HK-2 (cell line): ENCODE measurements around the gene CRABP2.

Experiments used
- DNase-seq: peaks from one replicate; pipeline ENCODE4 v3.0.0-alpha.2; 2018; ENCODE audit not compliant: unreplicated experiment

CRABP2 gene

GRCh38 chr1:156655151-156655903 is 50.1 kb downstream of the CRABP2 start:
- DNase-seq = no peak

GRCh38 chr1:156654700-156655099 is 50.7 kb downstream of the CRABP2 start:
- no peak for DNase-seq

DNA sequence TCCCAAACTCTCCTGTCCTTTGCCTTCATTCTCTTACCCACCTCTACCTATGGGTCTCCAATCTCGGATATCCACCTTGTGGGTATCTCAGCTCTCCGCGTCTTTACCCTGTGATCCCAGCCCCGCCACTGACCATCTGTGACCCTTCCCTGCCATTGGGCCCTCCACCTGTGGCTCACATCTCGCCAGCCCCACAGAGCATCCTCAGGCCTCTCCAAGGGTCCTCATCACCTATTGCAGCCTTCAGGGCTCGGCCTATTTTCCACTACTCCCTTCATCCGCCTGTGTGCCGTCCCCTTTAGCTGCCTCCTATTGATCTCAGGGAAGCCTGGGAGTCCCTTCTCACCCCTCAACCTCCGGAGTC is 52.4 kb downstream of the CRABP2 start:
- DNase-seq = no peak

GRCh38 chr1:156652131-156652991 is 53.0 kb downstream of the CRABP2 start:
- DNase-seq = no peak
